H54 (cell line): ENCODE data around the gene PCDHGA9.
A peak's percentile ranks its signal among the peaks of the same experiment; 100 is the strongest.
"Not testable (repeated sequence)": the region's sequence is repeated elsewhere in the genome, so short reads cannot be mapped to it uniquely, and the experiment has no call there.

ENCODE experiments used
- DNase-seq: peaks from one replicate; pipeline ENCODE4 v3.0.0; 2011; ENCODE audit warnings: low spot score, mixed read lengths; ENCODE audit not compliant: insufficient read length
- FAIRE-seq: peaks from 3 replicates; lab custom pipeline; 2011; peaks lifted over from hg19 to GRCh38; lab: Jason Lieb, UNC
- POLR2A ChIP-seq: IDR thresholded peaks from 2 replicates; pipeline ENCODE4 v1.6.1; 2011; ENCODE audit warnings: low read depth, mild to moderate bottlenecking, low read length

Gene PCDHGA9

DNA sequence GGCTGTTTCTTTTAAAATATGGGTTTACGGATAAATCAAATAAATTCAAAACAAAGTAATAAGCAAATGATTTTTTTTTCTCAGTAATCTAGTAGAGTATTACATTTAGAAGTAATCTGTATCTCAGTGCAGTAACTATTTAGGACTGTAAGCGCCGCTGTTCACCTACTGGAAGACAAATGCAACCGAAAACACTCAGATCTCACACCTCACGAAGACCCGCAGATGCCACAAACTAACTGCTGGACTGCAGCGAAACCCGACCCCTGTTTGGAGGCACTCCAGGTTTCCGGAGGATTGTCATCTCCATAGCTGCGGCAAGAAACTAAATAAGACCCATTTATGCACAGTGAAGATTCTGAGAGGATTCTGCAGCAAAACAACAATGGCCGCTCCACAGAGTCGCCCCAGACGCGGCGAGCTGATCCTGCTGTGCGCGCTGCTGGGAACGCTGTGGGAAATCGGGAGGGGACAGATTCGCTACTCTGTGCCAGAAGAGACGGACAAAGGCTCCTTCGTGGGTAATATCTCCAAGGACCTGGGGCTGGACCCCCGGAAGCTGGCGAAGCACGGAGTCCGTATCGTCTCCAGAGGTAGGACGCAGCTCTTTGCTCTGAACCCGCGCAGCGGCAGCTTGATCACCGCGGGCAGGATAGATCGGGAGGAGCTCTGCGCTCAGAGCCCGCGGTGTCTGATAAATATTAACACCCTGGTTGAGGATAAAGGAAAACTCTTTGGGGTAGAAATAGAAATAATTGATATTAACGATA is 10.0 kb upstream of the PCDHGA9 start, which contains the start of gene PCDHGA8:
Gene PCDHGA8, plus strand, starts transcription at position 205 of the 770 bp plus-strand sequence. Its CDS starts 181 bp downstream, at position 386.
- DNase-seq = no peak
- no peak for TF ChIP-seq POLR2A
- no peak for FAIRE-seq

DNA sequence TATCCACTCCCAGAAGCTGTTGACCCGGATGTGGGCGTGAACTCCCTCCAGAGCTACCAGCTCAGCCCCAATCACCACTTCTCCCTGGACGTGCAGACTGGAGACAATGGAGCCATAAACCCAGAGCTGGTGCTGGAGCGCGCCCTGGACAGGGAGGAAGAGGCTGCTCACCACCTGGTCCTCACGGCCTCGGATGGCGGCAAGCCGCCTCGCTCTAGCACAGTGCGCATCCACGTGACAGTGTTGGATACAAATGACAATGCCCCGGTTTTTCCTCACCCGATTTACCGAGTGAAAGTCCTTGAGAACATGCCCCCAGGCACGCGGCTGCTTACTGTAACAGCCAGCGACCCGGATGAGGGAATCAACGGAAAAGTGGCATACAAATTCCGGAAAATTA is 9.3 kb upstream of the PCDHGA9 start:
- no peak for DNase-seq
- no peak for FAIRE-seq
- TF ChIP-seq POLR2A = no peak

DNA sequence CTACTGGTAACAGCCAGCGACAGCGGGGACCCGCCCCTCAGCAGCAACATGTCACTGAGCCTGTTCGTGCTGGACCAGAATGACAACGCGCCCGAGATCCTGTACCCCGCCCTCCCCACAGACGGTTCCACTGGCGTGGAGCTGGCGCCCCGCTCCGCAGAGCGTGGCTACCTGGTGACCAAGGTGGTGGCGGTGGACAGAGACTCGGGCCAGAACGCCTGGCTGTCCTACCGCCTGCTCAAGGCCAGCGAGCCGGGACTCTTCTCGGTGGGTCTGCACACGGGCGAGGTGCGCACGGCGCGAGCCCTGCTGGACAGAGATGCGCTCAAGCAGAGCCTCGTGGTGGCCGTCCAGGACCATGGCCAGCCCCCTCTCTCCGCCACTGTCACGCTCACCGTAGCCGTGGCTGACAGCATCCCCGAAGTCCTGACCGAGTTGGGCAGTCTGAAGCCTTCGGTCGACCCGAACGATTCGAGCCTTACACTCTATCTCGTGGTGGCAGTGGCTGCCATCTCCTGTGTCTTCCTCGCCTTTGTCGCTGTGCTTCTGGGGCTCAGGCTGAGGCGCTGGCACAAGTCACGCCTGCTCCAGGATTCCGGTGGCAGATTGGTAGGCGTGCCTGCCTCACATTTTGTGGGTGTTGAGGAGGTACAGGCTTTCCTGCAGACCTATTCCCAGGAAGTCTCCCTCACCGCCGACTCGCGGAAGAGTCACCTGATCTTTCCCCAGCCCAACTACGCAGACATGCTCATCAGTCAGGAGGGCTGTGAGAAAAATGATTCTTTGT is 8.0 kb upstream of the PCDHGA9 start:
- FAIRE-seq, DNase-seq: not testable (repeated sequence)

DNA sequence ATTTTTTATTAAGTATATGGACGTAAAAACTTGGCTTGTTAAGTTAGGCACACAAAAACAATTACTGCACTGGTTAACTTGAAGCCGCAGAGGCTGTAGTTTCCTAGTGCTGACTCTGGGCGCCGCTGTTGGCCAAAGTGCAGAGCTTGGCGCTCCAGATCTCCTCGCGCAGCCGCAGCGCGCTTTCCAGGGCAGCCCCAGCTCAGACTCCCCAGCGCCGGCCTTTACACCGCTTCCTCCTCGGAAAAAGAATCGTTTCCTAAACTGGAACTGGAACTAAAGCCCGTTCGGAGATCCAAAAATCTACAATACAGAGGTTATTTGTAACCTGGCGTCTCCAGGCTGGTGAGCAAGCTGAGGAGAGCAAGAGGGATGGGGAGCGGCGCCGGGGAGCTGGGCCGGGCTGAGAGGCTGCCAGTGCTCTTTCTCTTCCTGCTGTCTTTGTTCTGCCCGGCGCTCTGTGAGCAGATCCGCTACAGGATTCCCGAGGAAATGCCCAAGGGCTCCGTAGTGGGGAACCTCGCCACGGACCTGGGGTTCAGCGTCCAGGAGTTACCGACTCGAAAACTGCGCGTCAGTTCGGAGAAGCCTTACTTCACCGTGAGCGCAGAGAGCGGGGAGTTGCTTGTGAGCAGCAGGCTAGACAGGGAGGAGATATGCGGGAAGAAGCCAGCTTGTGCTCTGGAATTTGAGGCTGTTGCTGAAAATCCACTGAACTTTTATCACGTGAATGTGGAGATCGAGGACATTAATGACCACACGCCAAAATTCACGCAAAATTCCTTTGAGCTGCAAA is 4.6 kb upstream of the PCDHGA9 start, which contains the start of gene PCDHGB5:
Gene PCDHGB5, plus strand, starts transcription at position 192 of the 796 bp plus-strand sequence. Its CDS starts 181 bp downstream, at position 373.
- DNase-seq, FAIRE-seq: not testable (repeated sequence)

DNA sequence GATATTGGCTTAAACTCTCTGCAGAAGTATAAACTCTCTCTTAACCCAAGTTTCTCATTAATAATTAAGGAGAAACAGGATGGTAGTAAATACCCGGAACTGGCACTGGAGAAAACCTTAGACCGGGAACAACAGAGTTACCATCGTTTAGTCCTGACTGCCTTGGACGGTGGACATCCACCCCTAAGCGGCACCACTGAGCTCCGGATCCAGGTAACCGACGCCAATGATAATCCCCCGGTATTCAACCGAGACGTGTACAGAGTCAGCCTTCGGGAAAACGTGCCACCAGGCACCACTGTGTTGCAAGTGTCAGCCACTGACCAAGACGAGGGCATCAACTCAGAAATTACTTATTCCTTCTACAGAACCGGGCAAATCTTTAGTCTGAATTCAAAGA is 4.0 kb upstream of the PCDHGA9 start:
- TF ChIP-seq POLR2A = no peak
- DNase-seq = no peak
- FAIRE-seq = no peak

DNA sequence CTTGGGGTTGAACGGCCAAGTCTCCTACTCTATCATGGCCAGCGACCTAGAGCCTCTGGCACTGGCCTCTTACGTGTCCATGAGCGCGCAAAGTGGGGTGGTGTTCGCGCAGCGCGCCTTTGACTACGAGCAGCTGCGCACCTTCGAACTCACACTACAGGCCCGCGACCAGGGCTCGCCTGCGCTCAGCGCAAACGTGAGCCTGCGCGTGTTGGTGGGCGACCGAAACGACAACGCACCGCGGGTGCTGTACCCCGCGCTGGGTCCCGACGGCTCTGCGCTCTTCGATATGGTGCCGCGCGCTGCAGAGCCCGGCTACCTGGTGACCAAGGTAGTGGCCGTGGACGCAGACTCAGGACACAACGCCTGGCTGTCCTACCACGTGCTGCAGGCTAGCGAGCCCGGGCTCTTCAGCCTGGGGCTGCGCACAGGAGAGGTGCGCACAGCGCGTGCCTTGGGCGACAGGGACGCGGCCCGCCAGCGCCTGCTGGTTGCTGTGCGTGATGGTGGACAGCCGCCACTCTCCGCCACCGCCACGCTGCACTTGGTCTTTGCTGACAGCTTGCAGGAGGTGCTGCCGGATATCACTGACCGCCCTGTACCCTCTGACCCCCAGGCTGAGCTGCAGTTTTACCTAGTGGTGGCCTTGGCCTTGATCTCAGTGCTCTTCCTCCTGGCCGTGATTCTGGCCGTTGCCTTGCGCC is 2.9 kb upstream of the PCDHGA9 start:
- no peak for FAIRE-seq
- no peak for DNase-seq
- TF ChIP-seq POLR2A = no peak

DNA sequence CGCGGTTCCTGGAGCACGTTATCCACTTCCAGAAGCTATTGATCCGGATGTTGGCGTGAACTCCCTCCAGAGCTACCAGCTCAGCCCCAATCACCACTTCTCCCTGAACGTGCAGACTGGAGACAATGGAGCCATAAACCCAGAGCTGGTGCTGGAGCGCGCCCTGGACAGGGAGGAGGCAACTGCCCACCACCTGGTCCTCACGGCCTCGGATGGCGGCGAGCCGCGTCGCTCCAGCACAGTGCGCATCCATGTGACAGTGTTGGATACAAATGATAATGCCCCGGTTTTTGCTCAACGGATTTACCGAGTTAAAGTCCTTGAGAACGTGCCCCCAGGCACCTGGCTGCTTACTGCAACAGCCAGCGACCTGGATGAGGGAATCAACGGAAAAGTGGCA is 809 bp downstream of the PCDHGA9 start:
- DNase-seq = no peak
- TF ChIP-seq POLR2A = no peak
- FAIRE-seq = no peak

DNA sequence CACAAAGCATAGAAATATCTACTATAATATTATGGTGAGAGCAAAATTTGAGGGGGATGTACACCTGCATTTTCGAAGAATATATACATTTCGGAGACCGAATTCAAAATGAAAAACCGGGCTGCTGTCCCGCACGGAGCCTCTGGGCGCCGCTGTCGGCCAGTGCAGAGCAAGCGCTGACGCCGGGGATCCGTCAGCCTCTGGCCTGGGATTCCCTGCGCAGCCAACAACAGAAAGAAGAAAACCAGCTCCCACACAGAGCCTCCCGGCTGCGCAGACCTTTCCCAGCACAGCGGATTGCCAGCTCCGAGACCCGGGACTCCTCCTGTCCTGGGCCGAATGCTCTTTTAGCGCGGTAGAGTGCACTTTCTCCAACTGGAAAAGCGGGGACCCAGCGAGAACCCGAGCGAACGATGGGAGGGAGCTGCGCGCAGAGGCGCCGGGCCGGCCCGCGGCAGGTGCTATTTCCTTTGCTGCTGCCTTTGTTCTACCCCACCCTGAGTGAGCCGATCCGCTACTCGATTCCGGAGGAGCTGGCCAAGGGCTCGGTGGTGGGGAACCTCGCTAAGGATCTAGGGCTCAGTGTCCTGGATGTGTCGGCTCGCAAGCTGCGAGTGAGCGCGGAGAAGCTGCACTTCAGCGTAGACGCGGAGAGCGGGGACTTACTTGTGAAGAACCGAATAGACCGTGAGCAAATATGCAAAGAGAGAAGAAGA is 5.4 kb downstream of the PCDHGA9 start, which contains the start of gene PCDHGB6:
Gene PCDHGB6, plus strand, starts transcription at position 232 of the 716 bp plus-strand sequence. Its CDS starts 182 bp downstream, at position 414.
- DNase-seq, FAIRE-seq: not testable (repeated sequence)

DNA sequence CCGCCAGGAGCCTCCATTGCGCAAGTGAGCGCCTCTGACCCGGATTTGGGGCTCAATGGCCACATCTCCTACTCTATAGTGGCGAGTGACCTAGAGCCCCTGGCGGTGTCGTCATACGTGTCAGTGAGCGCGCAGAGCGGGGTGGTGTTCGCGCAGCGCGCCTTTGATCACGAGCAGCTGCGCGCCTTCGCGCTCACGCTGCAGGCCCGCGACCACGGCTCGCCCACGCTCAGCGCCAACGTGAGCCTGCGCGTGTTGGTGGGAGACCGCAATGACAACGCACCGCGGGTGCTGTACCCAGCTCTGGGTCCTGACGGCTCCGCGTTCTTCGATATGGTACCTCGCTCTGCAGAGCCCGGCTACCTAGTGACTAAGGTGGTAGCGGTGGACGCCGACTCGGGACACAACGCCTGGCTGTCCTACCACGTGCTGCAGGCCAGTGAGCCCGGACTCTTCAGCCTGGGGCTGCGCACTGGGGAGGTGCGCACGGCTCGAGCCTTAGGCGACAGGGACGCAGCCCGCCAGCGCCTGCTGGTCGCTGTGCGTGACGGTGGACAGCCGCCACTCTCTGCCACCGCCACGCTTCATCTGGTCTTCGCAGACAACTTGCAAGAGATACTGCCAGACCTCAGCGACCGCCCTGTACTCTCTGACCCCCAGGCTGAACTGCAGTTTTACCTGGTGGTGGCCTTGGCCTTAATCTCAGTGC is 7.2 kb downstream of the PCDHGA9 start:
- FAIRE-seq = no peak
- no peak for TF ChIP-seq POLR2A
- no peak for DNase-seq

DNA sequence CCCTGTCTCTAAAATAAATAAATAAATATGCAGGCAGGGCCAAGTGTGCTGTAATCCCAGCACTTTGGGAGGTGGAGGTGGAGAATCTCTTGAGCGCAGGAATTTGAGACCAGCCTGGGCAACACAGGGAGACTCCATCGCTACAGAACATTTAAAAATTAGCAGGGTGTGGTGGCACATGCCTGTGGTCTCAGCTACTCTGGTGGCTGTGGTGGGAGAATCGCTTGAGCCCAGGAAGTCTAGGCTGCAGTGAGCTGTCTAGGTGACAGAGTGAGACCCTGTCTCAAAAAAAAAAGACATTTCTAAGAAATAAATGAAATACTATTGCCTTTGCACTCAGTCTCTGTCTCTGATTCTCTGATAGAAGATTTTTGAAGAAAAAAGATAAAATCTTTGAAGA is 9.0 kb downstream of the PCDHGA9 start:
- no peak for FAIRE-seq
- no peak for DNase-seq
- TF ChIP-seq POLR2A = no peak

DNA sequence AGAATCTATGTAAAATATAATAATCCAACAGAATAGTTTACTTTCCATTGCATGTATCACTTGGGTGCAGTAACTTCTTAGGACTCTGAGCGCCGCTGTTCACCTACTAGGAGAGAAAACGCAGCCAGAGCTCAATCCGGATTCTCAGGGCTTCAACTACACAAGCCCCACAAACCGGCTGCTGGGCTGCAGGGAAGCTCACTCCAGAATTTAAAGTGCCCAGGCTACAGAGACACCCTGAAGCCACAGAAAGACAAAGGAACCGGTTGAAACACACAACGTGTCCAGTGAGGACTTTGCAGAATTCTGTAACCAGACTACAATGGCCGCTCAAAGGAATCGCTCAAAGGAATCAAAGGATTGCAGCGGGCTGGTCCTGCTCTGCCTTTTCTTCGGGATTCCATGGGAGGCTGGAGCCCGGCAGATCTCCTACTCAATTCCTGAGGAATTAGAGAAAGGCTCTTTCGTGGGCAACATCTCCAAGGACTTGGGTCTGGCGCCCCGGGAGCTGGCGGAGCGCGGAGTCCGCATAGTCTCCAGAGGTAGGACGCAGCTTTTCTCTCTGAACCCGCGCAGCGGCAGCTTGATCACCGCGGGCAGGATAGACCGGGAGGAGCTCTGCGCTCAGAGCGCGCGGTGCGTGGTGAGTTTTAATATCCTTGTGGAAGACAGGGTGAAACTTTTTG is 10.4 kb downstream of the PCDHGA9 start, which contains the start of gene PCDHGA10:
Gene PCDHGA10, plus strand, starts transcription at position 134 of the 686 bp plus-strand sequence. Its CDS starts 189 bp downstream, at position 323.
- FAIRE-seq = no peak
- no peak for TF ChIP-seq POLR2A
- DNase-seq = peak; percentile 68
